Panc1 (cell line): ENCODE results near the gene IFI16. TPM values are rescaled to one million over a fixed set of nuclear protein-coding genes. Genes with fewer than 3 reads are reported as not detected.

ENCODE experiments used
- ATAC-seq: fragments of 200-7000 bp; cut with Tn5 transposase; 2 replicates; pipeline ENCODE4 v1.9.1; 2020; ENCODE audit warnings: mild to moderate bottlenecking, moderate library complexity
- BruUV-seq: library from RNA; stranded (reverse); fragments of 400-500 nt; replicated peaks from 2 replicates; lab custom pipeline; 2021; lab: Mats Ljungman, UMichigan
- CTCF ChIA-PET: fragments of 300-600 bp; sonication (Branson Sonifier 250); formaldehyde crosslinking; loops from one replicate; lab custom pipeline; 2022; ENCODE audit warnings: antibody characterized with exemption; lab: Charles Lee
- POLR2A ChIA-PET: fragments of 300-600 bp; sonication (Branson Sonifier 250); formaldehyde crosslinking; loops from one replicate; lab custom pipeline; 2022; ENCODE audit warnings: antibody characterized with exemption; lab: Charles Lee
- DNase-seq: peaks from one replicate; pipeline ENCODE4 v3.0.0-alpha.2; 2010; ENCODE audit warnings: low read depth, low spot score
- H3K27ac ChIP-seq: 2 replicates; pipeline ENCODE4 v1.5.1; 2011; ENCODE audit warnings: mild to moderate bottlenecking, low read length, inconsistent platforms
- H3K27me3 ChIP-seq: fragments of 200-500 bp; sonication (Bioruptor generic); 2 replicates; pipeline ENCODE4 v1.6.0; 2014; ENCODE audit warnings: low read length, inconsistent platforms; ENCODE audit not compliant: control insufficient read depth, insufficient read depth
- H3K36me3 ChIP-seq: fragments of 200-500 bp; sonication (Bioruptor generic); 2 replicates; pipeline ENCODE4 v1.5.1; 2014; ENCODE audit warnings: inconsistent platforms, mild to moderate bottlenecking, low read length, moderate library complexity; ENCODE audit not compliant: control insufficient read depth, insufficient read depth
- H3K4me1 ChIP-seq: 2 replicates; pipeline ENCODE4 v1.5.1; 2011; ENCODE audit warnings: inconsistent platforms, mild to moderate bottlenecking, low read length, moderate library complexity; ENCODE audit not compliant: control insufficient read depth, insufficient read depth
- H3K4me3 ChIP-seq, 2 experiments: 2 replicates each; pipeline ENCODE4 v1.5.1; 2011 to 2012; ENCODE audit warnings: low read depth in 2 of 2, low read length in 2 of 2, mild to moderate bottlenecking in 2 of 2, inconsistent platforms in 1 of 2, moderate library complexity in 1 of 2
- H3K9me3 ChIP-seq: fragments of 200-500 bp; sonication (Bioruptor generic); 2 replicates; pipeline ENCODE4 v1.5.1; 2014; ENCODE audit warnings: low read depth, mild to moderate bottlenecking, inconsistent platforms, low read length, moderate library complexity; ENCODE audit not compliant: control insufficient read depth, insufficient read depth
- CTCF ChIP-seq: fragments of 450-650 bp; IDR thresholded peaks from 2 replicates; pipeline ENCODE4 v1.5.1; 2017; ENCODE audit warnings: mild to moderate bottlenecking
- POLR2AphosphoS5 ChIP-seq: IDR thresholded peaks from 2 replicates; pipeline ENCODE4 v1.6.1; 2012; ENCODE audit warnings: mild to moderate bottlenecking, low read depth, low read length, moderate library complexity
- SIN3A ChIP-seq: IDR thresholded peaks from 2 replicates; pipeline ENCODE4 v1.6.1; 2012; ENCODE audit warnings: low read depth, mild to moderate bottlenecking, low read length, moderate library complexity, borderline replicate concordance; ENCODE audit not compliant: insufficient read depth
- TCF7L2 ChIP-seq: IDR thresholded peaks from 2 replicates; pipeline ENCODE4 v1.6.1; 2011; ENCODE audit warnings: mild to moderate bottlenecking, low read depth, low read length, inconsistent platforms
- in situ Hi-C: cut with HindIII; loops from 2 replicates; pipeline ENCODE4 v1.10.0; 2016; ENCODE audit warnings: low sequenced_read_pairs, low pct_unique_long_range_greater_than_20kb
- intact Hi-C: fragments of 100-400 bp; cut with micrococcal nuclease; formaldehyde crosslinking; loops from one replicate; pipeline ENCODE4 v1.10.0; 2022; ENCODE audit not compliant: unreplicated experiment
- total RNA-seq: library from RNA; stranded (reverse); gene quantifications from one replicate; pipeline ENCODE4 v1.2.1, GENCODE V29; 2021; ENCODE audit not compliant: unreplicated experiment
- TF ChIP-seq, protein P1 (sequence below), 2 experiments: IDR thresholded peaks; 2 replicates each; pipeline ENCODE4 v1.6.1; 2011 to 2012; ENCODE audit warnings: low read depth in 2 of 2, control low read depth in 1 of 2, low read length in 1 of 2, mild to moderate bottlenecking in 1 of 2, moderate library complexity in 1 of 2; ENCODE audit not compliant: insufficient read depth in 1 of 2

IFI16 gene
- total RNA-seq, 1 experiment from 2014 or later = 0.36 TPM

DNA sequence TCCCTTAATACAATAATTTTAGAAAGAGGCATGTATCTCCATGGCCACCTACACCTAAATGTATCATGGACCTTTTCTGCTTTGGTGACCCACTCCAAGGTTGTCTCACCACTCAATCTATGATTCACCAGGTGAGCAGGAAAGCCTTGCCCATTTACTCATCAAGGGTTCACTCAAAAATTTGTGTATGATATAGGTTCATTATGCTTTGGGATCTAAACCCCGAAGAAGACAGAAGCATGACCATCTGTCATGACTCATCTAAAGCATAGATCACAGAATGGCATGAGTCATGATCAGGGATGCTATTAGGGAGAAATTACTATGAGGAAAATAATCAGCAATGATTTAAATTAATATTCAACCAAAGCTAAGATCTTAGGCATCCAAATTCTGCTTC lies 39.9 kb upstream of the IFI16 start:
- ChIA-PET POLR2A (no interaction called here), CTCF (no interaction called here)
- in situ Hi-C loops (no loop called here), intact Hi-C loops (no loop called here)
- no peak overlapping the region for H3K27ac ChIP-seq
- H3K4me1 ChIP-seq = no peaks in the 10 kb centered on the region
- H3K4me3 ChIP-seq = no peak overlapping the region
- ATAC-seq (no peak), DNase-seq (no peak)
- no peaks in the 10 kb centered on the region for H3K27me3 ChIP-seq
- no TSS peak for BruUV-seq
- no peak for TF ChIP-seq TCF7L2
- TF ChIP-seq POLR2AphosphoS5 = no peak
- TF ChIP-seq SIN3A = no peak
- TF ChIP-seq, protein P1, sequence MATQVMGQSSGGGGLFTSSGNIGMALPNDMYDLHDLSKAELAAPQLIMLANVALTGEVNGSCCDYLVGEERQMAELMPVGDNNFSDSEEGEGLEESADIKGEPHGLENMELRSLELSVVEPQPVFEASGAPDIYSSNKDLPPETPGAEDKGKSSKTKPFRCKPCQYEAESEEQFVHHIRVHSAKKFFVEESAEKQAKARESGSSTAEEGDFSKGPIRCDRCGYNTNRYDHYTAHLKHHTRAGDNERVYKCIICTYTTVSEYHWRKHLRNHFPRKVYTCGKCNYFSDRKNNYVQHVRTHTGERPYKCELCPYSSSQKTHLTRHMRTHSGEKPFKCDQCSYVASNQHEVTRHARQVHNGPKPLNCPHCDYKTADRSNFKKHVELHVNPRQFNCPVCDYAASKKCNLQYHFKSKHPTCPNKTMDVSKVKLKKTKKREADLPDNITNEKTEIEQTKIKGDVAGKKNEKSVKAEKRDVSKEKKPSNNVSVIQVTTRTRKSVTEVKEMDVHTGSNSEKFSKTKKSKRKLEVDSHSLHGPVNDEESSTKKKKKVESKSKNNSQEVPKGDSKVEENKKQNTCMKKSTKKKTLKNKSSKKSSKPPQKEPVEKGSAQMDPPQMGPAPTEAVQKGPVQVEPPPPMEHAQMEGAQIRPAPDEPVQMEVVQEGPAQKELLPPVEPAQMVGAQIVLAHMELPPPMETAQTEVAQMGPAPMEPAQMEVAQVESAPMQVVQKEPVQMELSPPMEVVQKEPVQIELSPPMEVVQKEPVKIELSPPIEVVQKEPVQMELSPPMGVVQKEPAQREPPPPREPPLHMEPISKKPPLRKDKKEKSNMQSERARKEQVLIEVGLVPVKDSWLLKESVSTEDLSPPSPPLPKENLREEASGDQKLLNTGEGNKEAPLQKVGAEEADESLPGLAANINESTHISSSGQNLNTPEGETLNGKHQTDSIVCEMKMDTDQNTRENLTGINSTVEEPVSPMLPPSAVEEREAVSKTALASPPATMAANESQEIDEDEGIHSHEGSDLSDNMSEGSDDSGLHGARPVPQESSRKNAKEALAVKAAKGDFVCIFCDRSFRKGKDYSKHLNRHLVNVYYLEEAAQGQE (IDR thresholded peaks at IDR 0.05; ENCODE audit: insufficient read depth in 1 of 2, low read depth in 2 of 2, low read length in 1 of 2) = no peak
- TF ChIP-seq CTCF = no peak
- H3K9me3 ChIP-seq = no peaks in the 10 kb centered on the region
- H3K36me3 ChIP-seq = no peaks in the 10 kb centered on the region

- BruUV-seq = no TSS peak
- Histone ChIP-seq H3K36me3 (no peaks in the 10 kb centered on the region), H3K4me3 (no peak overlapping the region), H3K9me3 (no peaks in the 10 kb centered on the region), H3K27me3 (no peaks in the 10 kb centered on the region), H3K27ac (no peak overlapping the region), H3K4me1 (no peaks in the 10 kb centered on the region)
- in situ Hi-C loops (no loop called here), intact Hi-C loops (no loop called here)
- TF ChIP-seq TCF7L2 (no peak), CTCF (no peak; the same call in 1 of the 2 replicates), POLR2AphosphoS5 (no peak), SIN3A (no peak)
- TF ChIP-seq, protein P1 (IDR thresholded peaks at IDR 0.05; ENCODE audit: insufficient read depth in 1 of 2, low read depth in 2 of 2, low read length in 1 of 2) = no peak
- no peak for DNase-seq
- ATAC-seq = no peak
- ChIA-PET POLR2A (no interaction called here), CTCF (no interaction called here)
Measured at GRCh38 chr1:158972841-158973240, 36.9 kb upstream of the IFI16 start.
